ENCODE measurements around the gene AHSA1.

Gene AHSA1

DNA sequence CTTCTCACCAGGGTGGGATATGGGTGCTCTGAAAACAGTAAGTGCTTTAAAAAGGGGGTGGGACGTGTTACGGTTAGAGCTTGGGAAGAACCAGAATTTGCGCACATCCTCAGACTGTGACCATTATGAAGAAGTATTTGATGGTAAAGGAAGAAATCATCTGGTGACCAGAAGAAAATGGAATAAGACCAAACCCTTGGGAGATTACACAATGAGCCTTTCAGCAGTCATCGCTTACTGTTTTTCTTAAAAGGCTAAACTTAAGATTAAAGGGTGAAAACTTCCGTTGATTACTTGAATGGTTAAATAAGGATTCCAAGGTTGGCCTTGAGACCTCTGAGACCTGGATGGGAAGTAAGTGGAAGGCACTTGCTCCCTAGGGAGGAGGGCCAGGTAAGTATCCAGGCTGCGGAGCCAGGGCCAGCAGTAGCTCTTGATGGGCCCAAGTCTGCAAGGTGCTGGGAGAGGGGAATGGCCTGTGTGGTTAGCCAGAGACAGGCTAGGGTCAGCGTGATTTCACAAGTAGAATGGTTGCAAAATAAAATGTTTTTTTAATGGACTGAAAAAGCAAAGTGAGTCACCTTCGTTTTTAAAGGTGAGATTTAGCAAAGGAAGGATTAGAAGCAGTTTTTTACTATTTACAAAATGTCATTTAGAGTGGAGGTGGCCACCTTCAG lies 53.7 kb downstream of the AHSA1 start:
- TF ChIP-seq TAF1 (IDR thresholded peaks at IDR 0.05; ENCODE audit: borderline replicate concordance, insufficient read depth, low read length) (no peak), REST (IDR thresholded peaks at IDR 0.05; ENCODE audit: insufficient read depth in 1 of 2, low read depth in 2 of 2, low read length in 2 of 2) (no peak), SIN3A (IDR thresholded peaks at IDR 0.05; ENCODE audit: borderline replicate concordance, insufficient read depth, low read length) (no peak), FOXP2 (optimal IDR thresholded peaks at IDR 0.05; ENCODE audit: borderline replicate concordance, extremely low read depth, extremely low read length, insufficient read depth) (no peak), POLR2AphosphoS5 (IDR thresholded peaks at IDR 0.05; ENCODE audit: low read depth, low read length) (no peak)

GRCh38 chr14:77516126-77516525 lies 58.2 kb downstream of the AHSA1 start:
- no peak for TF ChIP-seq REST (IDR thresholded peaks at IDR 0.05; ENCODE audit: insufficient read depth in 1 of 2, low read depth in 2 of 2, low read length in 2 of 2)
- TF ChIP-seq FOXP2 (optimal IDR thresholded peaks at IDR 0.05; ENCODE audit: borderline replicate concordance, extremely low read depth, extremely low read length, insufficient read depth), result no peak
- TF ChIP-seq POLR2AphosphoS5 (IDR thresholded peaks at IDR 0.05; ENCODE audit: low read depth, low read length), result no peak
- no peak for TF ChIP-seq TAF1 (IDR thresholded peaks at IDR 0.05; ENCODE audit: borderline replicate concordance, insufficient read depth, low read length)
- no peak for TF ChIP-seq SIN3A (IDR thresholded peaks at IDR 0.05; ENCODE audit: borderline replicate concordance, insufficient read depth, low read length)
